ENCODE measurements around the gene ANK3.
A peak's percentile ranks its signal among the peaks of the same experiment; 100 is the strongest.

ANK3 gene

DNA sequence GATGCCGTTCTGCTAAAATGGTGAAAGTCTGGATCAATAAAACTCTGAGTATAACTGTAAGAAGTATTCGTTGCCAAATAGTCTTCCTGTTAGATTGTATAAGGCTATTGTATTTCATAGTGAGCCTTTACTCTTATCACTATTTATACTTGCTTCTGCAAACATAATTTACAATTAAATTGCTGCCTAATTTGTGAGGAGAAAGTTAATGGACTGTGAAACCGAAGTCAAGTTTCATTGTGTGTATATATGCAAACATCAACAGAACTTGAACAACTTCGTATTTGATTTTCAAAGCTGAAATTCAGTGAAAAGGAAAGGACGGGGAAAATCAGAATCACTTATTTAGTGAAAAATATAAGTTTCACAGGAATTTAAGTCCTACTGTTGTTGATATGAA lies 347.4 kb downstream of the ANK3 start (continued):
- TF ChIP-seq, protein P1, sequence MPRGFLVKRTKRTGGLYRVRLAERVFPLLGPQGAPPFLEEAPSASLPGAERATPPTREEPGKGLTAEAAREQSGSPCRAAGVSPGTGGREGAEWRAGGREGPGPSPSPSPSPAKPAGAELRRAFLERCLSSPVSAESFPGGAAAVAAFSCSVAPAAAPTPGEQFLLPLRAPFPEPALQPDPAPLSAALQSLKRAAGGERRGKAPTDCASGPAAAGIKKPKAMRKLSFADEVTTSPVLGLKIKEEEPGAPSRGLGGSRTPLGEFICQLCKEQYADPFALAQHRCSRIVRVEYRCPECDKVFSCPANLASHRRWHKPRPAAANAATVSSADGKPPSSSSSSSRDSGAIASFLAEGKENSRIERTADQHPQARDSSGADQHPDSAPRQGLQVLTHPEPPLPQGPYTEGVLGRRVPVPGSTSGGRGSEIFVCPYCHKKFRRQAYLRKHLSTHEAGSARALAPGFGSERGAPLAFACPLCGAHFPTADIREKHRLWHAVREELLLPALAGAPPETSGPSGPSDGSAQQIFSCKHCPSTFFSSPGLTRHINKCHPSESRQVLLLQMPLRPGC (tag by site-specific recombination; IDR thresholded peaks at IDR 0.05): peak; percentile 83
- TF ChIP-seq, protein P2, sequence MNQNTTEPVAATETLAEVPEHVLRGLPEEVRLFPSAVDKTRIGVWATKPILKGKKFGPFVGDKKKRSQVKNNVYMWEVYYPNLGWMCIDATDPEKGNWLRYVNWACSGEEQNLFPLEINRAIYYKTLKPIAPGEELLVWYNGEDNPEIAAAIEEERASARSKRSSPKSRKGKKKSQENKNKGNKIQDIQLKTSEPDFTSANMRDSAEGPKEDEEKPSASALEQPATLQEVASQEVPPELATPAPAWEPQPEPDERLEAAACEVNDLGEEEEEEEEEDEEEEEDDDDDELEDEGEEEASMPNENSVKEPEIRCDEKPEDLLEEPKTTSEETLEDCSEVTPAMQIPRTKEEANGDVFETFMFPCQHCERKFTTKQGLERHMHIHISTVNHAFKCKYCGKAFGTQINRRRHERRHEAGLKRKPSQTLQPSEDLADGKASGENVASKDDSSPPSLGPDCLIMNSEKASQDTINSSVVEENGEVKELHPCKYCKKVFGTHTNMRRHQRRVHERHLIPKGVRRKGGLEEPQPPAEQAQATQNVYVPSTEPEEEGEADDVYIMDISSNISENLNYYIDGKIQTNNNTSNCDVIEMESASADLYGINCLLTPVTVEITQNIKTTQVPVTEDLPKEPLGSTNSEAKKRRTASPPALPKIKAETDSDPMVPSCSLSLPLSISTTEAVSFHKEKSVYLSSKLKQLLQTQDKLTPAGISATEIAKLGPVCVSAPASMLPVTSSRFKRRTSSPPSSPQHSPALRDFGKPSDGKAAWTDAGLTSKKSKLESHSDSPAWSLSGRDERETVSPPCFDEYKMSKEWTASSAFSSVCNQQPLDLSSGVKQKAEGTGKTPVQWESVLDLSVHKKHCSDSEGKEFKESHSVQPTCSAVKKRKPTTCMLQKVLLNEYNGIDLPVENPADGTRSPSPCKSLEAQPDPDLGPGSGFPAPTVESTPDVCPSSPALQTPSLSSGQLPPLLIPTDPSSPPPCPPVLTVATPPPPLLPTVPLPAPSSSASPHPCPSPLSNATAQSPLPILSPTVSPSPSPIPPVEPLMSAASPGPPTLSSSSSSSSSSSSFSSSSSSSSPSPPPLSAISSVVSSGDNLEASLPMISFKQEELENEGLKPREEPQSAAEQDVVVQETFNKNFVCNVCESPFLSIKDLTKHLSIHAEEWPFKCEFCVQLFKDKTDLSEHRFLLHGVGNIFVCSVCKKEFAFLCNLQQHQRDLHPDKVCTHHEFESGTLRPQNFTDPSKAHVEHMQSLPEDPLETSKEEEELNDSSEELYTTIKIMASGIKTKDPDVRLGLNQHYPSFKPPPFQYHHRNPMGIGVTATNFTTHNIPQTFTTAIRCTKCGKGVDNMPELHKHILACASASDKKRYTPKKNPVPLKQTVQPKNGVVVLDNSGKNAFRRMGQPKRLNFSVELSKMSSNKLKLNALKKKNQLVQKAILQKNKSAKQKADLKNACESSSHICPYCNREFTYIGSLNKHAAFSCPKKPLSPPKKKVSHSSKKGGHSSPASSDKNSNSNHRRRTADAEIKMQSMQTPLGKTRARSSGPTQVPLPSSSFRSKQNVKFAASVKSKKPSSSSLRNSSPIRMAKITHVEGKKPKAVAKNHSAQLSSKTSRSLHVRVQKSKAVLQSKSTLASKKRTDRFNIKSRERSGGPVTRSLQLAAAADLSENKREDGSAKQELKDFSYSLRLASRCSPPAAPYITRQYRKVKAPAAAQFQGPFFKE (tag by site-specific recombination; IDR thresholded peaks at IDR 0.05; ENCODE audit: borderline replicate concordance): no peak
- no peak for TF ChIP-seq ZNF354C (tag by site-specific recombination; IDR thresholded peaks at IDR 0.05; ENCODE audit: borderline replicate concordance, low read depth)
- TF ChIP-seq, protein P3, sequence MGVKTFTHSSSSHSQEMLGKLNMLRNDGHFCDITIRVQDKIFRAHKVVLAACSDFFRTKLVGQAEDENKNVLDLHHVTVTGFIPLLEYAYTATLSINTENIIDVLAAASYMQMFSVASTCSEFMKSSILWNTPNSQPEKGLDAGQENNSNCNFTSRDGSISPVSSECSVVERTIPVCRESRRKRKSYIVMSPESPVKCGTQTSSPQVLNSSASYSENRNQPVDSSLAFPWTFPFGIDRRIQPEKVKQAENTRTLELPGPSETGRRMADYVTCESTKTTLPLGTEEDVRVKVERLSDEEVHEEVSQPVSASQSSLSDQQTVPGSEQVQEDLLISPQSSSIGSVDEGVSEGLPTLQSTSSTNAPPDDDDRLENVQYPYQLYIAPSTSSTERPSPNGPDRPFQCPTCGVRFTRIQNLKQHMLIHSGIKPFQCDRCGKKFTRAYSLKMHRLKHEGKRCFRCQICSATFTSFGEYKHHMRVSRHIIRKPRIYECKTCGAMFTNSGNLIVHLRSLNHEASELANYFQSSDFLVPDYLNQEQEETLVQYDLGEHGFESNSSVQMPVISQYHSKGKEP (tag by site-specific recombination; IDR thresholded peaks at IDR 0.05): peak; percentile 76
- peak; percentile 94 for TF ChIP-seq OSR2 (tag by site-specific recombination; IDR thresholded peaks at IDR 0.05)
- no peak for TF ChIP-seq ZNF585B (tag by site-specific recombination; IDR thresholded peaks at IDR 0.05)
- TF ChIP-seq ZNF394 (tag by site-specific recombination; IDR thresholded peaks at IDR 0.05; ENCODE audit: borderline replicate concordance): peak; percentile 22; the same call in 1 of the 2 replicates
- TF ChIP-seq ZSCAN4 (tag by site-specific recombination; IDR thresholded peaks at IDR 0.05): peak; percentile 57; the same call in 1 of the 2 replicates
- TF ChIP-seq GLI2 (tag by site-specific recombination; IDR thresholded peaks at IDR 0.05; ENCODE audit: borderline replicate concordance, low read depth): 0 out of 2 replicates have a peak, but pooled peaks have one; percentile 67
- no peak for TF ChIP-seq ZNF645 (tag by site-specific recombination; IDR thresholded peaks at IDR 0.05)
- TF ChIP-seq BCL11A (tag by site-specific recombination; IDR thresholded peaks at IDR 0.05; ENCODE audit: low read depth): peak; percentile 70; the same call in 1 of the 2 replicates
- TF ChIP-seq ZNF513 (tag by site-specific recombination; IDR thresholded peaks at IDR 0.05): peak; percentile 35; the same call in 1 of the 2 replicates
- TF ChIP-seq ZSCAN23 (tag by site-specific recombination; IDR thresholded peaks at IDR 0.05): no peak
- no peak for TF ChIP-seq ZNF654 (tag by site-specific recombination; IDR thresholded peaks at IDR 0.05; ENCODE audit: low read depth)
- no peak for TF ChIP-seq GLI4 (tag by site-specific recombination; IDR thresholded peaks at IDR 0.05)
- TF ChIP-seq OVOL3 (tag by site-specific recombination; IDR thresholded peaks at IDR 0.05): peak; percentile 97
- TF ChIP-seq BCL11B (tag by site-specific recombination; IDR thresholded peaks at IDR 0.05; ENCODE audit: low read depth): peak; percentile 80; the same call in 1 of the 2 replicates
- peak; percentile 77 for TF ChIP-seq ZXDB (tag by site-specific recombination; IDR thresholded peaks at IDR 0.05)
- 0 out of 2 replicates have a peak, but pooled peaks have one; percentile 51 for TF ChIP-seq GFI1B (tag by site-specific recombination; IDR thresholded peaks at IDR 0.05)
- TF ChIP-seq ZNF530 (tag by site-specific recombination; IDR thresholded peaks at IDR 0.05; ENCODE audit: low read depth): no peak
- no peak for TF ChIP-seq ZNF121 (tag by site-specific recombination; IDR thresholded peaks at IDR 0.05)
- TF ChIP-seq ZNF560 (tag by site-specific recombination; IDR thresholded peaks at IDR 0.05; ENCODE audit: borderline replicate concordance): no peak
- no peak for TF ChIP-seq ZNF658 (tag by site-specific recombination; IDR thresholded peaks at IDR 0.05)
- 0 out of 2 replicates have a peak, but pooled peaks have one; percentile 17 for TF ChIP-seq ZNF19 (tag by site-specific recombination; IDR thresholded peaks at IDR 0.05; ENCODE audit: low read depth)
- TF ChIP-seq PRDM1 (tag by site-specific recombination; IDR thresholded peaks at IDR 0.05): peak; percentile 84
- 0 out of 2 replicates have a peak, but pooled peaks have one; percentile 25 for TF ChIP-seq ZBTB8A (tag by site-specific recombination; IDR thresholded peaks at IDR 0.05)
- no peak for TF ChIP-seq ZNF335 (tag by site-specific recombination; conservative IDR thresholded peaks at IDR 0.05)
